G401 (cell line): ENCODE results near the gene PRKCG. TPM values are rescaled to one million over a fixed set of nuclear protein-coding genes. Genes with fewer than 3 reads are reported as not detected.
A peak's percentile ranks its signal among the peaks of the same experiment; 100 is the strongest.
"Not testable (repeated sequence)": the region's sequence is repeated elsewhere in the genome, so short reads cannot be mapped to it uniquely, and the experiment has no call there.

Experiments
- DNase-seq: peaks from one replicate; pipeline ENCODE4 v3.0.0-alpha.2; 2015; ENCODE audit warnings: low spot score
- in situ Hi-C: cut with HindIII; loops from 2 replicates; pipeline ENCODE4 v1.10.0; 2016; ENCODE audit warnings: low sequenced_read_pairs, mixed read lengths
- total RNA-seq: library from RNA; depleted of rRNA; stranded (reverse); fragments of >200 nt; shearing (Covaris generic); gene quantifications from 2 replicates; pipeline ENCODE4 v1.2.3, GENCODE V29; 2014

The PRKCG gene
- total RNA-seq, 1 experiment from 2014 or later, result 0.17 TPM

- no peak for DNase-seq
- in situ Hi-C loops, result no loop called here
Observed at GRCh38 chr19:53910170-53910518, 28.1 kb downstream of the PRKCG start.

DNA sequence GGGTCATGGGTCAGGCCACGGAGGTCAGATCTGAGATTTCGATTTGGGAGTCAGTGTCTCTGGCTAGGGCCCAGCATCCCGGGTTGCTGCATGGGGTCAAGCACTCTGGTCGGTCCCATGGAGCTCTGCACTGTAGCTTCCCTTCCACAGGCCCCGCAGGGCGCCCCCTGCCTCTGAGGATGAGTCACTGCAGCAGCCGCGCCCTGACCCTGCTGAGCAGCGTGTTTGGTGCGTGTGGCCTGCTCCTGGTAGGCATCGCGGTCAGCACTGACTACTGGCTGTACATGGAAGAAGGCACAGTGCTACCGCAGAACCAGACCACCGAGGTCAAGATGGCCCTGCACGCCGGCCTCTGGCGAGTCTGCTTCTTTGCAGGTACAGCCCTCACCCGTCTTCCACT lies 30.7 kb downstream of the PRKCG start:
- no peak for DNase-seq
- in situ Hi-C loops, result no loop called here

DNA sequence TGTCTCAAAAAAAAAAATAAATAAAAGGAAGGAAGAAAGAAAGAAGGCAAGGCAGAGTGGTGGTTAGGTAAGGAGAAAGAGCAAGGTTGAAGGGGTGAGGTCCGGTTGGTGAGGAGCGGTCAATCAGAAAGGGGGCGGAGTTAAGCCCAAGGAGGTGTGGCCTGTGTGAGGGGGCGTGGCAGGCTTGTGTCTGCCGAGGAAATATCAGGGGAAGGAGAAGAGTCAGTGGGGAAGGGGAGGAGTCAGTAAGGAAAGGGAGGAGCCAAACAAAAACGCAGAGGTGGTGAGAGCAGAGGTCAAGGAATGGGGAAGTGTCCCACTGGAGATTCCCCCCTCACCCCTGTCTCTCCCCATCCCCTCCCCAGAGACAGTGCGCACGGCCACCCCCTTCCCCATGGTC lies 33.0 kb downstream of the PRKCG start:
- no peak for DNase-seq
- in situ Hi-C loops, result no loop called here

DNA sequence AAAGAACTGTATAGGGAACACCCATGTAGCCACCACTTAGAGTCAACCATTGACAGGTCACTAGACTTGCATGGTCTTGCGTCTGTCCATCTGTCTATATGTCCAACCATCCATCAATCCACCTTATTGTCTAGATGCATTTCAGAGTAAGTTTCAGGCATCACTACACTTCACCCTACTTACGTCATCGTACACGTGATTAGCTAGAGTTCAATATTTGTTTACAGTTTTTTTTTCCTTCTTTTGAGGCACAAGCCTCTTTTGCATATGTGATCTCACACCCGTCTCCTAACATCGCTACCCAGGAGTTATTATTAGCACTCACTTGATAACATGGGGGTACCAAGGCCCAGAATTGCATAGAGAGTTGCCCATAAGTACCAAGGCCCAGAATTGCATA lies 34.0 kb downstream of the PRKCG start:
- DNase-seq, result no peak
- in situ Hi-C loops, result no loop called here

GRCh38 chr19:53917356-53917755 lies 35.4 kb downstream of the PRKCG start:
- in situ Hi-C loops, result no loop called here

GRCh38 chr19:53927739-53928138 lies 45.7 kb downstream of the PRKCG start:
- no peak for DNase-seq
- in situ Hi-C loops, result no loop called here

More at GRCh38 chr19:53917356-53917755, 35.4 kb downstream of the PRKCG start:
- no peak for DNase-seq

DNA sequence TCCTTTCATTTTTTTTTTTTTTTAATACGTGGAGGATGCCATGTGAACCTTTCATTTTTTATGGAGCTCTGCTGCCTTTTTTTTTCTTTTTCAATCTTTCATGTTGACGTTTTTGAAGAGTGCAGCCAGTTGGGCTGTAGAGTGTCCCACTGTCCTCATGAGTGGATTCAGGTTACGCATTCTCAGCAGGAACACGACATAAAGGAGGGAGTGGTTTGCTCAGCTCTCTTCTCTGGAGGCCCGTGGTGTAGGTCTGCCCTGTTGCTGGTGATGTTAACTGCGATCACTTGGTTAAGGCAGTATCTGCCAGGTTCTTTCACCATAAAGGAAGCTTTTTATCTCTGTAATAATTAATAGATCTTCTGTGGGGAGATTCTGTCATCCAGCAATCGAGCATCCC lies 54.0 kb downstream of the PRKCG start:
- in situ Hi-C loops, result no loop called here
- DNase-seq, result no peak

- in situ Hi-C loops, result no loop called here
- DNase-seq, result peak; percentile 13
Observed at GRCh38 chr19:53942001-53942786, 60.2 kb downstream of the PRKCG start.

DNA sequence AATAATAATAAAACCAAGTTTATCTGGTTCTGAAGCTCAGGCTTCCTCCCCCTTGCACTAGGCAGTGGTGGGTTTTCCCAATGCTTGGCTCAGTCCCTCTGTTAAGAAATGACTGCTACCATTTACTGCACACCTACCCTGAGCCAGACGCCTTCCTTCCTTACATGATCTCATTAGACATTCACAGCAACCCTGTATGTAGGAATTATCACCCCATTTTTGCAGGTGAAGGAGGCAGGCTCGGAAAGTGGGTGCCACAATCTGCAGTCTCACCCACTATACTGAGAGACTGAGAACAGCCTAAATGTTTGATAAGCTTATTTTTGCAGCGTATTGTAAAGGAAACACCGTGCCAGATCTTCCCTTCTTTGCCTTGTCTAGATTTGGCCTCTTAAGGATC lies 62.4 kb downstream of the PRKCG start:
- no peak for DNase-seq
- in situ Hi-C loops, result no loop called here

DNA sequence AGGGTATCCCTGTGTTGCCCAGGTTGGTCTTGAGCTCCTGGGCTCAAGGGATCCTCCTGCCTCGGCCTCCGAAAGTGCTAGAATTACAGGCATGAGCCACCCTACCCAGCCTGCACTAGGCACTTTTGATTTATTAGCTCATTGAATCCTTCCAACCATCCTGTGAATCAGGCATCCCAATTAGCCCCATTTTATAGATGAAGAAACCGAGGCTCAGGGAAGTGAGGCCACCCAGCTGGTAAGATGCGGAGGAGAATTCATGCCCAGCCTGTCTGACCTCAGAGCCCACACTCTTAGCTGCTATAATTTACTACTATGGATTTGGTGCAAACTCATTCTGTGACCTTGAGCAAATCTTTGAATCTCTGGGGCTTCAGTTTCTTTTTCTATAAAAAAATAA lies 62.9 kb downstream of the PRKCG start:
- in situ Hi-C loops, result no loop called here
- DNase-seq, result no peak

GRCh38 chr19:53945441-53945840 lies 63.4 kb downstream of the PRKCG start:
- no peak for DNase-seq
- in situ Hi-C loops, result no loop called here

- in situ Hi-C loops, result no loop called here
Observed at GRCh38 chr19:53945998-53946397, 64.0 kb downstream of the PRKCG start.

GRCh38 chr19:53947624-53948023 lies 65.6 kb downstream of the PRKCG start:
- in situ Hi-C loops, result no loop called here
- DNase-seq, result peak; percentile 13

More at GRCh38 chr19:53945998-53946397, 64.0 kb downstream of the PRKCG start:
- no peak for DNase-seq

- DNase-seq, in situ Hi-C loops: not testable (repeated sequence)
Observed at GRCh38 chr19:53948611-53949010, 66.6 kb downstream of the PRKCG start.

- in situ Hi-C loops, result loop anchor here (10.0 kb wide), 2 partner anchors 57 to 93 kb away; no protein-coding TSS in a partner anchor
- no peak for DNase-seq
Observed at GRCh38 chr19:53951436-53951835, 69.4 kb downstream of the PRKCG start.

DNA sequence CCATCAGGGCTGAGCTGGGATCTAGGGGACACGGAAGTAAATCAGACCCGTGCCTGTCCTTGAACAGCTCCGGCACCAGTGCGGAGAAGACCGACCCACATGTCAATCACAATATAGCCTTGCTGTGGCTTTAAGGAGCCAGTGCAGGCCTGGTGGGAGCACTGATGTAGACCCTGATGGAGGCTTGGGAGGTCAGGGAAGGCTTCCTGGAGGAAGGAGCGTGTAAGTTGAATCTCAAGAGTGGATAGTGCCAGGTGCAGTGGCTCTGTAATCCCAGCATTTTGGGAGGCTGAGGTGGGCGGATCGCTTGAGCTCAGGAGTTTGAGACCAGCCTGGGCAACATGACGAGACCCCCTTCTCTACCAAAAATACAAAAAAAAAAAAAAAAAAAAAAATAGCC lies 70.0 kb downstream of the PRKCG start:
- no peak for DNase-seq
- in situ Hi-C loops, result loop anchor here (10.0 kb wide), 2 partner anchors 57 to 93 kb away; no protein-coding TSS in a partner anchor

DNA sequence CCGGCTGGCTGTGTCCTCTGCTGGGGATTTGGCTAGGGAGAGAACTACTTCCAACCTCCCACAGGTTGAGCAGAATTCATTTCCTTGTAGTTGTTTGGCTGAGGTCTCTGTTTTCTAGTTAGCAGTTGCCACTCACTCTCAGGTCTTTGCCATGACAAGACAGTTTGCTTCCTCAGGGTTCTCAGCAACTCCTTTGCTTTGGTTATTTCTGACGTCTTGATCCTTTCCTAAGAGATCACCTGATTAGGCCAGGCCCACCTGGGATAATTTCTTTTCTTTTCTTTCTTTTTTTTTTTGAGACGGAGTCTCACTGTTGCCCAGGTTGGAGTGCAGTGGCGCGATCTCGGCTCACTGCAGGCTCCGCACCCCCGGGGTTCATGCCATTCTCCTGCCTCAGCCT lies 71.4 kb downstream of the PRKCG start:
- DNase-seq, result no peak
- in situ Hi-C loops, result loop anchor here (10.0 kb wide), 2 partner anchors 59 to 91 kb away; no protein-coding TSS in a partner anchor
